Measurements from ENCODE around the gene MAMLD1.

MAMLD1 gene

DNA sequence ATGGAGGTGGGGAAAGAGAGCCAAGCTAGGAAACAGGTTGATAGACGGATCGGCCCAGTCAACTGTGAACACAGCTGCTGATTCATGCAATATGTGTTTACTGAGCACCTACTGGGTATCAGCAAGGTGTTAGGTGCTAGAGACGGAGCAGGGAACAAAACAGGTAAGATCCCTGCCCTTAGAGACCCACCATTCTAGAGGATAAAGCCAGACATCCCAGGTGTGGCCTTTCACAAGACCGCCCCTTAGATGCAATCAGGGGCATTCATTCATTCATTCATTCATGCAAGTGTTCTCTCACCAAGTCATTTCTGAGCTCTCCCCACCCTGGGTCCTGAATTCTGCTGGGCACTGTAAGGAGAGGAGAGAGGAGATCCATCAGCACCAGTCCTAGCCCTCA is 185.1 kb downstream of the MAMLD1 start (continued):
- TF ChIP-seq TOX (CRISPR knock-in tag; IDR thresholded peaks at IDR 0.05; ENCODE audit: borderline replicate concordance) (no peak), RARB (CRISPR knock-in tag; IDR thresholded peaks at IDR 0.05) (no peak)

DNA sequence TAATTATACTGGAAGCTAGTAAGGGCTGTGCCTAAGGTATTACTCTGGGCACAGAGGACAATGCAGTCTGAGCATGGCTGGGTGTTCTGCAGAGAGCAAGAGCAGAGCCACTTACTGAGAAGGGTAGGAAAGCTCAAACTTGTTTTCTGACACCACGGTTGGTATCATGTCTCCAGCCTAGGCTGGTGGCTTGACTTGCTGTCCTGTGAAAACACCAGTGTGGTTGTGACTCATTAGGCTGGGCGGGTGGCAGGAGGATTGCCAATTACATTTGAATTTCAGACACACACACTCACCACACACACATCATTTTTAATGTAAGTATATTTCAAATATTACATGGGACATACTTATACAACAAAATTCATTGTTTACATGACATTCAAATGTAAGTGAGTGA is 185.6 kb downstream of the MAMLD1 start:
- TF ChIP-seq, protein P1, sequence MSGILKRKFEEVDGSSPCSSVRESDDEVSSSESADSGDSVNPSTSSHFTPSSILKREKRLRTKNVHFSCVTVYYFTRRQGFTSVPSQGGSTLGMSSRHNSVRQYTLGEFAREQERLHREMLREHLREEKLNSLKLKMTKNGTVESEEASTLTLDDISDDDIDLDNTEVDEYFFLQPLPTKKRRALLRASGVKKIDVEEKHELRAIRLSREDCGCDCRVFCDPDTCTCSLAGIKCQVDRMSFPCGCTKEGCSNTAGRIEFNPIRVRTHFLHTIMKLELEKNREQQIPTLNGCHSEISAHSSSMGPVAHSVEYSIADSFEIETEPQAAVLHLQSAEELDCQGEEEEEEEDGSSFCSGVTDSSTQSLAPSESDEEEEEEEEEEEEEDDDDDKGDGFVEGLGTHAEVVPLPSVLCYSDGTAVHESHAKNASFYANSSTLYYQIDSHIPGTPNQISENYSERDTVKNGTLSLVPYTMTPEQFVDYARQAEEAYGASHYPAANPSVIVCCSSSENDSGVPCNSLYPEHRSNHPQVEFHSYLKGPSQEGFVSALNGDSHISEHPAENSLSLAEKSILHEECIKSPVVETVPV (CRISPR knock-in tag; IDR thresholded peaks at IDR 0.05), result no peak
- no peak for TF ChIP-seq BACH2 (CRISPR knock-in tag; IDR thresholded peaks at IDR 0.05; ENCODE audit: borderline replicate concordance)
- TF ChIP-seq ZNF8 (CRISPR knock-in tag; IDR thresholded peaks at IDR 0.05), result no peak
- TF ChIP-seq, protein P2, sequence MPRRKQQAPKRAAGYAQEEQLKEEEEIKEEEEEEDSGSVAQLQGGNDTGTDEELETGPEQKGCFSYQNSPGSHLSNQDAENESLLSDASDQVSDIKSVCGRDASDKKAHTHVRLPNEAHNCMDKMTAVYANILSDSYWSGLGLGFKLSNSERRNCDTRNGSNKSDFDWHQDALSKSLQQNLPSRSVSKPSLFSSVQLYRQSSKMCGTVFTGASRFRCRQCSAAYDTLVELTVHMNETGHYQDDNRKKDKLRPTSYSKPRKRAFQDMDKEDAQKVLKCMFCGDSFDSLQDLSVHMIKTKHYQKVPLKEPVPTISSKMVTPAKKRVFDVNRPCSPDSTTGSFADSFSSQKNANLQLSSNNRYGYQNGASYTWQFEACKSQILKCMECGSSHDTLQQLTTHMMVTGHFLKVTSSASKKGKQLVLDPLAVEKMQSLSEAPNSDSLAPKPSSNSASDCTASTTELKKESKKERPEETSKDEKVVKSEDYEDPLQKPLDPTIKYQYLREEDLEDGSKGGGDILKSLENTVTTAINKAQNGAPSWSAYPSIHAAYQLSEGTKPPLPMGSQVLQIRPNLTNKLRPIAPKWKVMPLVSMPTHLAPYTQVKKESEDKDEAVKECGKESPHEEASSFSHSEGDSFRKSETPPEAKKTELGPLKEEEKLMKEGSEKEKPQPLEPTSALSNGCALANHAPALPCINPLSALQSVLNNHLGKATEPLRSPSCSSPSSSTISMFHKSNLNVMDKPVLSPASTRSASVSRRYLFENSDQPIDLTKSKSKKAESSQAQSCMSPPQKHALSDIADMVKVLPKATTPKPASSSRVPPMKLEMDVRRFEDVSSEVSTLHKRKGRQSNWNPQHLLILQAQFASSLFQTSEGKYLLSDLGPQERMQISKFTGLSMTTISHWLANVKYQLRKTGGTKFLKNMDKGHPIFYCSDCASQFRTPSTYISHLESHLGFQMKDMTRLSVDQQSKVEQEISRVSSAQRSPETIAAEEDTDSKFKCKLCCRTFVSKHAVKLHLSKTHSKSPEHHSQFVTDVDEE (CRISPR knock-in tag; IDR thresholded peaks at IDR 0.05), result no peak
- TF ChIP-seq, protein P3, sequence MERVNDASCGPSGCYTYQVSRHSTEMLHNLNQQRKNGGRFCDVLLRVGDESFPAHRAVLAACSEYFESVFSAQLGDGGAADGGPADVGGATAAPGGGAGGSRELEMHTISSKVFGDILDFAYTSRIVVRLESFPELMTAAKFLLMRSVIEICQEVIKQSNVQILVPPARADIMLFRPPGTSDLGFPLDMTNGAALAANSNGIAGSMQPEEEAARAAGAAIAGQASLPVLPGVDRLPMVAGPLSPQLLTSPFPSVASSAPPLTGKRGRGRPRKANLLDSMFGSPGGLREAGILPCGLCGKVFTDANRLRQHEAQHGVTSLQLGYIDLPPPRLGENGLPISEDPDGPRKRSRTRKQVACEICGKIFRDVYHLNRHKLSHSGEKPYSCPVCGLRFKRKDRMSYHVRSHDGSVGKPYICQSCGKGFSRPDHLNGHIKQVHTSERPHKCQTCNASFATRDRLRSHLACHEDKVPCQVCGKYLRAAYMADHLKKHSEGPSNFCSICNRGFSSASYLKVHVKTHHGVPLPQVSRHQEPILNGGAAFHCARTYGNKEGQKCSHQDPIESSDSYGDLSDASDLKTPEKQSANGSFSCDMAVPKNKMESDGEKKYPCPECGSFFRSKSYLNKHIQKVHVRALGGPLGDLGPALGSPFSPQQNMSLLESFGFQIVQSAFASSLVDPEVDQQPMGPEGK (CRISPR knock-in tag; IDR thresholded peaks at IDR 0.05; ENCODE audit: borderline replicate concordance), result no peak
- no peak for TF ChIP-seq ZNF565 (CRISPR knock-in tag; conservative IDR thresholded peaks at IDR 0.05; ENCODE audit: low read depth)
- TF ChIP-seq CSDC2 (CRISPR knock-in tag; IDR thresholded peaks at IDR 0.05), result no peak
- no peak for TF ChIP-seq TCF4 (CRISPR knock-in tag; IDR thresholded peaks at IDR 0.05; ENCODE audit: borderline replicate concordance)
- TF ChIP-seq, protein P4, sequence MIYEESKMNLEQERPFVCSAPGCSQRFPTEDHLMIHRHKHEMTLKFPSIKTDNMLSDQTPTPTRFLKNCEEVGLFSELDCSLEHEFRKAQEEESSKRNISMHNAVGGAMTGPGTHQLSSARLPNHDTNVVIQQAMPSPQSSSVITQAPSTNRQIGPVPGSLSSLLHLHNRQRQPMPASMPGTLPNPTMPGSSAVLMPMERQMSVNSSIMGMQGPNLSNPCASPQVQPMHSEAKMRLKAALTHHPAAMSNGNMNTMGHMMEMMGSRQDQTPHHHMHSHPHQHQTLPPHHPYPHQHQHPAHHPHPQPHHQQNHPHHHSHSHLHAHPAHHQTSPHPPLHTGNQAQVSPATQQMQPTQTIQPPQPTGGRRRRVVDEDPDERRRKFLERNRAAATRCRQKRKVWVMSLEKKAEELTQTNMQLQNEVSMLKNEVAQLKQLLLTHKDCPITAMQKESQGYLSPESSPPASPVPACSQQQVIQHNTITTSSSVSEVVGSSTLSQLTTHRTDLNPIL (CRISPR knock-in tag; IDR thresholded peaks at IDR 0.05; ENCODE audit: low read depth), result no peak
- TF ChIP-seq TOX (CRISPR knock-in tag; IDR thresholded peaks at IDR 0.05; ENCODE audit: borderline replicate concordance), result no peak
- TF ChIP-seq ZC3H10 (CRISPR knock-in tag; IDR thresholded peaks at IDR 0.05), result no peak
- no peak for TF ChIP-seq RARB (CRISPR knock-in tag; IDR thresholded peaks at IDR 0.05)
- no peak for TF ChIP-seq ARNTL (CRISPR knock-in tag; IDR thresholded peaks at IDR 0.05; ENCODE audit: borderline replicate concordance, low read depth)
- TF ChIP-seq ZFP30 (CRISPR knock-in tag; IDR thresholded peaks at IDR 0.05), result no peak
- ATAC-seq, result no peak

DNA sequence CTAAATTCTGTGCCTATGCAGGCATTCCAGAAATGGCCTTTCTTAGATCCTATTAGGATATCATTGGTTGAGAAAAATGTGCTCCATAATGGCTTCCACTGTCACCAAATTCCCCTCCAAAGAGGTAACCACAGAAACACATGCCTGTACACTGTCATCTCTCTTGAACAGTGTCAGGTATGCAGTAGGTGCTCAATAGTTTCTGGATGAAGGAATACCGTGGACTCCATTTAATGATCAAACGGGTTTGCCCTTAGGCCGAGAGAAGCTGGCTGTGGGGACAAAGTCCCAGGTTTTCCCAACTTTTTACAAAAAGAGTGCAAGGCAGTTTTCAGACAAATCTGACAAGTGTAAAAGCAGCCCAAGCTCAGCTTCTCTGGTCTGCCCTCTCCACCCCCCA is 188.8 kb downstream of the MAMLD1 start:
- no peak for ATAC-seq
- TF ChIP-seq ZNF70 (CRISPR knock-in tag; IDR thresholded peaks at IDR 0.05), result no peak
- TF ChIP-seq RARB (CRISPR knock-in tag; IDR thresholded peaks at IDR 0.05), result no peak
- TF ChIP-seq TCF4 (CRISPR knock-in tag; IDR thresholded peaks at IDR 0.05; ENCODE audit: borderline replicate concordance), result no peak
- no peak for TF ChIP-seq ARNTL (CRISPR knock-in tag; IDR thresholded peaks at IDR 0.05; ENCODE audit: borderline replicate concordance, low read depth)
- no peak for TF ChIP-seq ZNF565 (CRISPR knock-in tag; conservative IDR thresholded peaks at IDR 0.05; ENCODE audit: low read depth)
- TF ChIP-seq BACH2 (CRISPR knock-in tag; IDR thresholded peaks at IDR 0.05; ENCODE audit: borderline replicate concordance), result no peak
- TF ChIP-seq, protein P2 (CRISPR knock-in tag; IDR thresholded peaks at IDR 0.05), result no peak
- no peak for TF ChIP-seq ZFP30 (CRISPR knock-in tag; IDR thresholded peaks at IDR 0.05)
- no peak for TF ChIP-seq SNAI2 (CRISPR knock-in tag; IDR thresholded peaks at IDR 0.05)
- TF ChIP-seq ZC3H10 (CRISPR knock-in tag; IDR thresholded peaks at IDR 0.05), result no peak
- TF ChIP-seq, protein P1 (CRISPR knock-in tag; IDR thresholded peaks at IDR 0.05), result no peak
- no peak for TF ChIP-seq CSDC2 (CRISPR knock-in tag; IDR thresholded peaks at IDR 0.05)
- TF ChIP-seq, protein P4 (CRISPR knock-in tag; IDR thresholded peaks at IDR 0.05; ENCODE audit: low read depth), result no peak
- TF ChIP-seq OSR1 (CRISPR knock-in tag; IDR thresholded peaks at IDR 0.05), result no peak
- no peak for TF ChIP-seq ISL1 (CRISPR knock-in tag; IDR thresholded peaks at IDR 0.05)
- no peak for TF ChIP-seq PPARA (CRISPR knock-in tag; IDR thresholded peaks at IDR 0.05; ENCODE audit: borderline replicate concordance)
- TF ChIP-seq ZFP3 (CRISPR knock-in tag; IDR thresholded peaks at IDR 0.05), result no peak
- no peak for TF ChIP-seq ESRRG (CRISPR knock-in tag; IDR thresholded peaks at IDR 0.05)
- TF ChIP-seq, protein P5, sequence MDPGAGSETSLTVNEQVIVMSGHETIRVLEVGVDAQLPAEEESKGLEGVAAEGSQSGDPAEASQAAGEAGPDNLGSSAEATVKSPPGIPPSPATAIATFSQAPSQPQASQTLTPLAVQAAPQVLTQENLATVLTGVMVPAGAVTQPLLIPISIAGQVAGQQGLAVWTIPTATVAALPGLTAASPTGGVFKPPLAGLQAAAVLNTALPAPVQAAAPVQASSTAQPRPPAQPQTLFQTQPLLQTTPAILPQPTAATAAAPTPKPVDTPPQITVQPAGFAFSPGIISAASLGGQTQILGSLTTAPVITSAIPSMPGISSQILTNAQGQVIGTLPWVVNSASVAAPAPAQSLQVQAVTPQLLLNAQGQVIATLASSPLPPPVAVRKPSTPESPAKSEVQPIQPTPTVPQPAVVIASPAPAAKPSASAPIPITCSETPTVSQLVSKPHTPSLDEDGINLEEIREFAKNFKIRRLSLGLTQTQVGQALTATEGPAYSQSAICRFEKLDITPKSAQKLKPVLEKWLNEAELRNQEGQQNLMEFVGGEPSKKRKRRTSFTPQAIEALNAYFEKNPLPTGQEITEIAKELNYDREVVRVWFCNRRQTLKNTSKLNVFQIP (CRISPR knock-in tag; IDR thresholded peaks at IDR 0.05; ENCODE audit: borderline replicate concordance, low read depth), result no peak
